OCI-LY7 (cell line): ENCODE data around the gene BRD7. TPM values are rescaled to one million over a fixed set of nuclear protein-coding genes. Genes with fewer than 3 reads are reported as not detected.

Experiments
- BruUV-seq: library from RNA; stranded (reverse); fragments of 400-500 nt; replicated peaks from 2 replicates; lab custom pipeline; 2021; lab: Mats Ljungman, UMichigan
- CTCF ChIA-PET: fragments of 300-600 bp; sonication (Branson Sonifier 250); formaldehyde crosslinking; loops from one replicate; lab custom pipeline; 2022; ENCODE audit warnings: antibody characterized with exemption; ENCODE audit not compliant: unreplicated experiment; lab: Charles Lee
- POLR2A ChIA-PET: fragments of 300-600 bp; sonication (Branson Sonifier 250); formaldehyde crosslinking; loops from one replicate; lab custom pipeline; 2022; ENCODE audit warnings: antibody characterized with exemption; lab: Charles Lee
- DNase-seq: peaks from one replicate; pipeline ENCODE4 v3.0.0-alpha.2; 2015; ENCODE audit warnings: low spot score
- H2AFZ ChIP-seq: fragments of 200-600 bp; sonication (generic), shearing (Covaris generic); 2 replicates; pipeline ENCODE4 v1.6.1; 2014; ENCODE audit warnings: mild to moderate bottlenecking, antibody characterized with exemption, low read length, moderate library complexity
- H3K27ac ChIP-seq: fragments of 200-600 bp; sonication (generic); 2 replicates; pipeline ENCODE4 v1.5.1; 2014; ENCODE audit warnings: mixed run types, low read depth, mild to moderate bottlenecking, moderate library complexity, low read length, inconsistent platforms; ENCODE audit not compliant: poor library complexity, severe bottlenecking
- H3K36me3 ChIP-seq: fragments of 200-600 bp; sonication (generic); 2 replicates; pipeline ENCODE4 v1.6.1; 2014; ENCODE audit warnings: mild to moderate bottlenecking, antibody characterized with exemption, low read length, moderate library complexity, mixed read lengths; ENCODE audit not compliant: insufficient read depth
- H3K4me1 ChIP-seq: fragments of 200-600 bp; sonication (generic); 2 replicates; pipeline ENCODE4 v1.5.1; 2014; ENCODE audit warnings: mild to moderate bottlenecking, low read length; ENCODE audit not compliant: insufficient read depth, poor library complexity, severe bottlenecking
- H3K4me2 ChIP-seq: fragments of 200-600 bp; sonication (generic); 2 replicates; pipeline ENCODE4 v1.6.1; 2014; ENCODE audit warnings: mild to moderate bottlenecking, low read length
- H3K4me3 ChIP-seq: fragments of 200-600 bp; sonication (generic); 2 replicates; pipeline ENCODE4 v1.5.1; 2014; ENCODE audit warnings: mild to moderate bottlenecking, low read depth, low read length; ENCODE audit not compliant: poor library complexity, severe bottlenecking
- H3K79me2 ChIP-seq: fragments of 200-600 bp; sonication (generic); 2 replicates; pipeline ENCODE4 v1.6.1; 2016; ENCODE audit warnings: low read depth, mild to moderate bottlenecking, low read length, moderate library complexity, mixed read lengths; ENCODE audit not compliant: insufficient read depth
- H3K9me2 ChIP-seq: fragments of 200-600 bp; sonication (generic); 2 replicates; pipeline ENCODE4 v1.6.1; 2016; ENCODE audit warnings: mild to moderate bottlenecking, low read length, mixed read lengths; ENCODE audit not compliant: insufficient read depth
- H3K9me3 ChIP-seq: fragments of 200-600 bp; sonication (generic); 2 replicates; pipeline ENCODE4 v1.6.1; 2014; ENCODE audit warnings: mild to moderate bottlenecking, mixed run types, low read length, mixed read lengths
- H4K20me1 ChIP-seq: fragments of 200-600 bp; sonication (generic); 2 replicates; pipeline ENCODE4 v1.6.1; 2014; ENCODE audit warnings: mild to moderate bottlenecking, antibody characterized with exemption, low read length, moderate library complexity, mixed read lengths; ENCODE audit not compliant: insufficient read depth
- CTCF ChIP-seq: fragments of 200-600 bp; sonication (generic); conservative IDR thresholded peaks from 2 replicates; pipeline ENCODE4 v1.5.1; 2014; ENCODE audit warnings: mild to moderate bottlenecking, antibody characterized with exemption, low read length, moderate library complexity, mixed read lengths
- EZH2phosphoT487 ChIP-seq: fragments of 200-600 bp; sonication (generic); IDR thresholded peaks from 2 replicates; pipeline ENCODE4 v1.6.1; 2018; ENCODE audit warnings: low read depth, borderline replicate concordance, mild to moderate bottlenecking, mixed run types, antibody characterized with exemption, low read length, moderate library complexity, mixed read lengths
- intact Hi-C: fragments of 100-400 bp; cut with micrococcal nuclease; formaldehyde crosslinking; loops from one replicate; pipeline ENCODE4 v1.10.0; 2022; ENCODE audit not compliant: unreplicated experiment
- total RNA-seq, 2 experiments: library from RNA; depleted of rRNA in 1 of 2; stranded (reverse); fragments of >200 nt in 1 of 2; shearing (Covaris generic) in 1 of 2; gene quantifications; 2 replicates each; pipeline ENCODE4 v1.2.3, GENCODE V29; 2014 to 2022

The BRD7 gene
- total RNA-seq, 2 experiments from 2014 or later, result 78.5 to 105 TPM

GRCh38 chr16:50289950-50290764, 78.6 kb downstream of the BRD7 start:
- no TSS peak for BruUV-seq
- Histone ChIP-seq H3K4me3 (no peak overlapping the region), H3K27ac (no peak overlapping the region), H3K9me2 (no peaks in the 10 kb centered on the region), H3K79me2 (peaks cover 10% of the 10 kb centered on the region), H3K9me3 (no peaks in the 10 kb centered on the region), H3K36me3 (peaks cover 82% of the 10 kb centered on the region), H3K4me2 (no peak overlapping the region), H4K20me1 (no peaks in the 10 kb centered on the region), H2AFZ (no peak overlapping the region), H3K4me1 (peaks cover 7% of the 10 kb centered on the region)
- ChIA-PET POLR2A (interaction anchor here (1.3 kb wide), 1 partner anchor 15 kb away, joined by 8 read pairs; no protein-coding TSS in a partner anchor), CTCF (no interaction called here)
- intact Hi-C loops, result no loop called here
- DNase-seq, result no peak
- TF ChIP-seq CTCF (no peak), EZH2phosphoT487 (no peak)

GRCh38 chr16:50288920-50289319, 79.9 kb downstream of the BRD7 start:
- BruUV-seq, result no TSS peak
- Histone ChIP-seq H3K79me2 (peaks cover 22% of the 10 kb centered on the region), H3K36me3 (peaks cover 72% of the 10 kb centered on the region), H2AFZ (no peak overlapping the region), H3K9me2 (no peaks in the 10 kb centered on the region), H3K4me3 (no peak overlapping the region), H4K20me1 (no peaks in the 10 kb centered on the region), H3K4me2 (no peak overlapping the region), H3K9me3 (no peaks in the 10 kb centered on the region), H3K4me1 (peaks cover 19% of the 10 kb centered on the region), H3K27ac (no peak overlapping the region)
- ChIA-PET POLR2A (interaction anchor here (1.3 kb wide), 1 partner anchor 14 kb away, joined by 8 read pairs; no protein-coding TSS in a partner anchor), CTCF (no interaction called here)
- TF ChIP-seq EZH2phosphoT487, result no peak
- intact Hi-C loops, result no loop called here
- no peak for DNase-seq

- Histone ChIP-seq H3K36me3 (peaks cover 63% of the 10 kb centered on the region), H3K9me2 (no peaks in the 10 kb centered on the region), H3K4me1 (peaks cover 28% of the 10 kb centered on the region), H3K79me2 (peaks cover 31% of the 10 kb centered on the region), H2AFZ (no peak overlapping the region), H3K4me2 (no peak overlapping the region), H3K4me3 (no peak overlapping the region), H3K9me3 (no peaks in the 10 kb centered on the region), H3K27ac (no peak overlapping the region), H4K20me1 (no peaks in the 10 kb centered on the region)
- intact Hi-C loops, result no loop called here
- TF ChIP-seq CTCF (no peak), EZH2phosphoT487 (no peak)
- POLR2A ChIA-PET, result no interaction called here
- CTCF ChIA-PET, result no interaction called here
- BruUV-seq, result no TSS peak
- no peak for DNase-seq
These were observed 80.8 kb downstream of the BRD7 start for GRCh38 chr16:50288026-50288425.
